ENCODE data around the gene ALDH3B1.

ALDH3B1 gene

GRCh38 chr11:68053981-68054812 is 44.1 kb downstream of the ALDH3B1 start:
- TF ChIP-seq CTCF (IDR thresholded peaks at IDR 0.05; ENCODE audit: control insufficient read depth, extremely low read depth, insufficient read depth) = no peak
- no peak for DNase-seq (ENCODE audit: low read depth)
- no peak overlapping the region for H3K4me3 ChIP-seq (ENCODE audit: low read depth, low read length)

- DNase-seq (ENCODE audit: low read depth) = no peak
- H3K4me3 ChIP-seq (ENCODE audit: low read depth, low read length) = no peak overlapping the region
- no peak for TF ChIP-seq CTCF (IDR thresholded peaks at IDR 0.05; ENCODE audit: control insufficient read depth, extremely low read depth, insufficient read depth)
Observed at GRCh38 chr11:68056317-68057285, 46.5 kb downstream of the ALDH3B1 start.

GRCh38 chr11:68057807-68058206 is 47.7 kb downstream of the ALDH3B1 start:
- no peak for DNase-seq (ENCODE audit: low read depth)
- no peak for TF ChIP-seq CTCF (IDR thresholded peaks at IDR 0.05; ENCODE audit: control insufficient read depth, extremely low read depth, insufficient read depth)
- H3K4me3 ChIP-seq (ENCODE audit: low read depth, low read length) = no peak overlapping the region

- H3K4me3 ChIP-seq (ENCODE audit: low read depth, low read length) = no peak overlapping the region
- DNase-seq (ENCODE audit: low read depth) = no peak
- no peak for TF ChIP-seq CTCF (IDR thresholded peaks at IDR 0.05; ENCODE audit: control insufficient read depth, extremely low read depth, insufficient read depth)
Observed at GRCh38 chr11:68061508-68061907, 51.4 kb downstream of the ALDH3B1 start.

- TF ChIP-seq CTCF (IDR thresholded peaks at IDR 0.05; ENCODE audit: control insufficient read depth, extremely low read depth, insufficient read depth) = no peak
- DNase-seq (ENCODE audit: low read depth) = no peak
Observed at GRCh38 chr11:68064926-68065325, 54.8 kb downstream of the ALDH3B1 start.

GRCh38 chr11:68065841-68066240 is 55.7 kb downstream of the ALDH3B1 start:
- no peak for TF ChIP-seq CTCF (IDR thresholded peaks at IDR 0.05; ENCODE audit: control insufficient read depth, extremely low read depth, insufficient read depth)
- DNase-seq (ENCODE audit: low read depth) = no peak
- H3K4me3 ChIP-seq (ENCODE audit: low read depth, low read length) = no peak overlapping the region

More at GRCh38 chr11:68064926-68065325, 54.8 kb downstream of the ALDH3B1 start:
- no peak overlapping the region for H3K4me3 ChIP-seq (ENCODE audit: low read depth, low read length)
